ENCODE results near the gene IVL. TPM values are rescaled to one million over a fixed set of nuclear protein-coding genes. Genes with fewer than 3 reads are reported as not detected.
A peak's percentile ranks its signal among the peaks of the same experiment; 100 is the strongest.

The IVL gene
- polyA plus RNA-seq, 1 experiment = not detected

GRCh38 chr1:152912900-152913299, 4.6 kb downstream of the IVL start:
- ChIA-PET POLR2A (no interaction called here), CTCF (no interaction called here)
- H3K27me3 ChIP-seq (ENCODE audit: control insufficient read depth, insufficient read depth, low read length) = no peaks in the 10 kb centered on the region
- TF ChIP-seq CTCF (IDR thresholded peaks at IDR 0.05; ENCODE audit: low read depth, low read length) = no peak
- H3K27ac ChIP-seq (ENCODE audit: low read depth, low read length) = no peak overlapping the region
- no peak for DNase-seq (ENCODE audit: low read depth, low spot score)
- peaks cover 24% of the 10 kb centered on the region for H3K9me3 ChIP-seq (ENCODE audit: control insufficient read depth, insufficient read depth, low read length)
- no peak overlapping the region for H3K4me3 ChIP-seq (ENCODE audit: low read depth, low read length)

- no peaks in the 10 kb centered on the region for H3K9me3 ChIP-seq (ENCODE audit: control insufficient read depth, insufficient read depth, low read length)
- POLR2A ChIA-PET = no interaction called here
- no peaks in the 10 kb centered on the region for H3K27me3 ChIP-seq (ENCODE audit: control insufficient read depth, insufficient read depth, low read length)
- TF ChIP-seq CTCF (IDR thresholded peaks at IDR 0.05; ENCODE audit: low read depth, low read length) = 0 out of 2 replicates have a peak, but pooled peaks have one; percentile 5
- no peak overlapping the region for H3K4me3 ChIP-seq (ENCODE audit: low read depth, low read length)
- H3K27ac ChIP-seq (ENCODE audit: low read depth, low read length) = no peak overlapping the region
- DNase-seq (ENCODE audit: low read depth, low spot score) = no peak
- CTCF ChIA-PET = no interaction called here
These were observed 9.4 kb downstream of the IVL start for GRCh38 chr1:152917794-152918193.

GRCh38 chr1:152919071-152919470, 10.7 kb downstream of the IVL start:
- Histone ChIP-seq H3K9me3 (ENCODE audit: control insufficient read depth, insufficient read depth, low read length) (no peaks in the 10 kb centered on the region), H3K4me3 (ENCODE audit: low read depth, low read length) (no peak overlapping the region), H3K27ac (ENCODE audit: low read depth, low read length) (no peak overlapping the region), H3K27me3 (ENCODE audit: control insufficient read depth, insufficient read depth, low read length) (no peaks in the 10 kb centered on the region)
- ChIA-PET CTCF (no interaction called here), POLR2A (no interaction called here)
- DNase-seq (ENCODE audit: low read depth, low spot score) = no peak
- TF ChIP-seq CTCF (IDR thresholded peaks at IDR 0.05; ENCODE audit: low read depth, low read length) = no peak

- no peak for TF ChIP-seq CTCF (IDR thresholded peaks at IDR 0.05; ENCODE audit: low read depth, low read length)
- Histone ChIP-seq H3K27me3 (ENCODE audit: control insufficient read depth, insufficient read depth, low read length) (no peaks in the 10 kb centered on the region), H3K27ac (ENCODE audit: low read depth, low read length) (no peak overlapping the region), H3K9me3 (ENCODE audit: control insufficient read depth, insufficient read depth, low read length) (no peaks in the 10 kb centered on the region), H3K4me3 (ENCODE audit: low read depth, low read length) (no peak overlapping the region)
- no peak for DNase-seq (ENCODE audit: low read depth, low spot score)
- ChIA-PET CTCF (no interaction called here), POLR2A (no interaction called here)
These were observed 15.8 kb downstream of the IVL start for GRCh38 chr1:152924191-152924590.

GRCh38 chr1:152926091-152926490, 17.7 kb downstream of the IVL start:
- POLR2A ChIA-PET = no interaction called here
- DNase-seq (ENCODE audit: low read depth, low spot score) = no peak
- no peak overlapping the region for H3K27ac ChIP-seq (ENCODE audit: low read depth, low read length)

More at GRCh38 chr1:152926091-152926490, 17.7 kb downstream of the IVL start:
- Histone ChIP-seq H3K27me3 (ENCODE audit: control insufficient read depth, insufficient read depth, low read length) (no peaks in the 10 kb centered on the region), H3K9me3 (ENCODE audit: control insufficient read depth, insufficient read depth, low read length) (no peaks in the 10 kb centered on the region), H3K4me3 (ENCODE audit: low read depth, low read length) (no peak overlapping the region)
- CTCF ChIA-PET = interaction anchor here (1.3 kb wide), 1 partner anchor 56 kb away, joined by 15 read pairs; no protein-coding TSS in a partner anchor
- peak; percentile 33 for TF ChIP-seq CTCF (IDR thresholded peaks at IDR 0.05; ENCODE audit: low read depth, low read length)
